Activated T-helper 1 cell treated with anti-CD3 and anti-CD28 coated beads, Interleukin-2, amount 50 U/mL, for 16 hours (primary cell): ENCODE data around the gene OPRD1.

ENCODE experiments used
- DNase-seq, 2 donors: peaks; one replicate each; pipeline ENCODE4 v3.0.0-alpha.2; 2020; ENCODE audit warnings: low read depth in 1 of 2, low spot score in 1 of 2

Gene OPRD1

DNA sequence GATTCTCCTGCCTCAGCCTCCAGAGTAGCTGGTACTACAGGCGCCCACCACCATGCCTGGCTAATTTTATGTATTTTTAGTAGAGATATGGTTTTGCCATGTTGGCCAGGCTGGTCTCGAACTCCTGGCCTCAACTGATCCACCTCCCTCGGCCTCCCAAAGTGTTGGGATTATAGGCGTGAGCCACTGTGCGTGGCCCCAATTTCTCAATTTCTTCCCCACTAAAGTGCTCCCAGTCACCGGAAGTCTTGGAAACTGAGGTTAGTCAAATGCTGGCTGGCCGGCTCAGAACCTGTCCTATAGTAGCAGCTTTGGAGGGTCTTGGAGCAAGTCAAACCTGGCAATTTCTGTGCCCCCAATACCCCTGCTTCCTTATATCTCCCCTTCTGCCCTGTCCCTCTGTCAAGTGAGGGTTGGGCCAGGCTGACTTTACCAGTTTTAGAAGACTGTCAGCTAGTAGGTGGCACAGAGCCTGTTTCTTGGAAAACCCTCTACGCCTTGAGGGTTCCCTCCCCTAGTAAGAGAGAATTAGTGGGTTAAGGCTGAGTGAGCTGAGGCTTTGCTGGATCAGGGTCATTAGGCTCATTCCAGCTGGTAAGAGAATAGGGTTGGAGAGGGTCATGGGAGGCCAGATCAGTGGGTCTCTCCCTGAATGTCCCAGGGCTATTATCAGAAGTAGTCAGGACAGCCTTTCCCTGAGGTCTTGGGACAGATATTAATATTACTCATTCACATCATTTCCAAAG, 94.1 kb downstream of the OPRD1 start:
- DNase-seq, result no peak

DNA sequence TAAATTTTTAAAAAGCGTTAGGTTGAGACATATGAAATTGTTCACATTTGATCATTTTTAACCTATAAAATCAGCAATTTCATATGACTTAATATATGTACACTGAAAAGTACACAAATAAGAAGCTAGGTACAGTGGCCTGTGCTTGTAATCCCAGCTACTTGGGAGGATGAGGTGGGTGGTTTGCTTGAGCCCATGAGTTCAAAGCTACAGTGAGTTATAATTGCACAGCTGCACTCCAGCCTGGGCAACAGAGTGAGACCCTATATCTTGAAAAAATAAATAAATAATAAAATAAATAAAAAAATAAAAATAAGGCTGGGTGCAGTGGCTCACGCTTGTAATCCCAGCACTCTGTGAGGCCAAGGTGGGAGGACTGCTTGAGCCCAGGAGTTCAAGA, 97.2 kb downstream of the OPRD1 start:
- no peak for DNase-seq

DNA sequence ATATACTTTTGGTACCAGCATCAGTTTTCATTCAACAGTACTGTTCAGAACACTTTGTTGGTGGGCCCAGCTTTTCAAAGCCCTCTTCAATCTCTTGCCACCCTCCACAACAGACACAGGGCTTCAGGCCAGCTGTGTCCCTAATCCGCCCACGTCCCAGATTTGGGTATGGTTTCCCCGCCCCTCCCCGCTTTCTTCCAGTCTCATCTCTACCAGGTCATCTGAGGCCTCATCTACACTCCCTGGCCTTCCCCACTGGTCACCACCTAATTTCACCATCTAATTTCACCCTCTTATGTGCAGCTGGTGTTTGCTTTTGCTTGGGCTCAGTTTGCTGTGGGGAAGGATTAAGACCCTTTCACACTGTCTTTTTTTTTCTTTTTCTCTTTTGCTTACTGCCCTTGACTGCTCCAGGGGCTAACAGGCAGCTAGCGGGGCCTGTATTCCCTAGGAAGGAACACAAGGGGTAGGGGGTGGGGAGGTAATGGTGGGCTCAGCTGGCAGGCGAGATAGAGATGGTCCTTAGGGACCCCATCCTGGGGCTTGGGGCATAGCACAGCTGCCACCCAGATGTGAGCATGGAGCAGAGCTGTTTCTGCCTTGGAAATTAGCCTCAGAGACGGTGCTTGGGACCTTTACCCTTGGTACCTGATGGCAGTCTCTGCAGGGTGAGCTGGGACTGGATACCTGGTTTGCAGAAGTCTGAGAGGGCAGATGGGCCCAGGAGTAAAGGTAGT, 98.6 kb downstream of the OPRD1 start:
- no peak for DNase-seq

DNA sequence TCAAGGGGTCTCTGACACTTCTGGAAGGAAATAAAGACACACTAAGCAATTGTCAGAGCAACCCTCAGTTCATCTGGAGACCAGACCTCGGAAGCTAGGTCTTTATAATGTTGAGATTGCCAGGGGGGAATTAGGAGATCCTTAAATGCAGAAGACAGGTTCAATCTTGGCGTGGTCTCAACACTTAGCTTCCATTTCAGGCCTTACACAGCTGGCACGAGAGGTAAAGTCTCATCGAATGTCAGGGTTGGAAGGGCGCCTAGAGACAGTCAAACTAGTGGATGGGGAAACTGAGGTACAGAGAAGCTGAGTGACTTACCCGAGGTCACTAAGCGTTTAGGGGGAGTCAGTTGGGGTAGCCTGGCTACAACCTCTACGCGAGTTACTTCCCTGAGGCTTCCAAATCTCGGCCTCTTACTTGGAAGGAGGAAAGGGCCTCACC, 101.8 kb downstream of the OPRD1 start:
- DNase-seq, result no peak

DNA sequence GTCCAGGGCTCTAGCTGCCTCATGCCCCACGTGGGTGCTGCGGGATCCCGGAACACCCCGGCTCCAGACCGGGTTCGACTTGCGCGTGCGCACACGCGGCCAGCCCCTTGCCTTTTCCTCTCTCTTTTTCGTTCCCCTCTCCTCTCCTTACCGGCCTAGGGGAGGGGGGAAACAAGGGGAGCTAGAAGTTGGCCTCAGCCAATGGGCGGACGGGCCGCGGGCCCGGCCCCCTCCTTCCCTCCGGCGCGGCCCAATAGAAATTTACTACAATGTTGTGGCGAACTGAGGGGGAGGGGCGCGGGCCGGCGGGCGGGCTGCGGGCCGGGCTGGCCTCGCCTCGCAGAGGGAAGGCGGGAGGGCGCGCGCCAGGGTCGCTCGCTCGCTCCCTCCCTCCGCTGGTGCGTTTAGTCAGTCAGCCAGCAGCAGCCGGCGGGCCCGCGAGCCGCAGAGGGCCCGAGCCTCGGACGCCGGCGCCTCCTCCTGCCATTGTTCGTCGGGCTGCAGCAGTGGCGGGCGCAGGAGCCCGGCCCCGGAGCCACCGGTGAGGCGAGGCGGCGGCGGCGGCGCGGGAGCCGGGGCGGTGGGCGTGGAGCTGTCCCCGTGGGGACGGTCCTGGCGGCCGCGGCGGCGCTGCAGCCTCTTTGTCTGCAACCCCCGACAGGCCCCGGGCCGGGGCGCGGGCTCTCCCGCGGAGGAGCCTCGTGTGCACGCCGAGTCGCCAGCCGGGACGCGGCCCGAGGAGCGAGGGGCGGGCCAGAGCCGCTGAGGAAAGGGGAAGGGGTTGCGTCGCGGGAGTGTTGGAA, 102.5 kb downstream of the OPRD1 start, which contains the start of gene EPB41:
TSS of gene EPB41 (plus strand) at position 342 of the 803 bp plus-strand sequence. CDS start 72,869 bp downstream, outside the sequence.
- peak; percentile 82 to 85 for DNase-seq

DNA sequence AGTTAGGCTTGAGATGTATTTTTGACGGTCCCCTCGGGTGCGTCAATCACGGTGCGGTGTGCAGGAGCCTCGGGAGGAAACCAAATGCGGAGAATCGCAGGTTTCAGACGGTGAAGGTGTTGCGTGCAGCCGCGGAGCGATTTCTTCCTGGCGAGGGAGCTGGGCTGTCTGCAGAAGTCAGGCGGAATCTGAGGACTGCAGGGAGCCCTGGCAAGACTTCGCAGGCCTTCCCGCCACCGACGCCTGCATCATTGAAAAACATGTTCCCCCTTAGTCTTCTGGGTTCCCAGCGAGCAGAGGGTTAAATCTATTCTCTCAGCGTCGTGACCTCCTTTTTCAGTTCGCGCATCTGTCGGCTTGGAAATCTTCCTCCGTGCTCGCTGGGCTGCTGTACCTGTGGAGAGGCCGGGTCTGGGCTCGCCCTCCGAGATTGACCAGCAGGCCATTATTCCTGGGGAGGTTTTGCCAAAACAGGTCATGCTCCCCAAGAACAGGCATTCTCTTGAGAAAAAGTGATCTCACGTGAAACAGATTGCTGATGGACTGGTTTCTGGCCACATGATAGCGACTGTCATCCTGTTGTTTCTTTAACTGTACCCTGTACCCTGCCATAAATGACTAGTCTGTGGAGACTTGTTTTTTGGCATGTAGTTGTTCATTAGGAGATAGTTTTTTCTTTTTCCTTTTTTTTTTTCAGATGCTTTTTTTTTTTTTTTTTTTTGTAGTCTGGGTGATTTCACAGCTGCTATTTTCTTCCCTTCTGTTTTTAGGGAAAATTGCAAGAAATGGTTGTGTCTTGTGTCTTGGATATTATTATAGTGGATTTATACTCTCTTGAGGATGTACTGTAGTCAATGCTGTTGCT, 103.3 kb downstream of the OPRD1 start:
- peak; percentile 13 to 23 for DNase-seq

DNA sequence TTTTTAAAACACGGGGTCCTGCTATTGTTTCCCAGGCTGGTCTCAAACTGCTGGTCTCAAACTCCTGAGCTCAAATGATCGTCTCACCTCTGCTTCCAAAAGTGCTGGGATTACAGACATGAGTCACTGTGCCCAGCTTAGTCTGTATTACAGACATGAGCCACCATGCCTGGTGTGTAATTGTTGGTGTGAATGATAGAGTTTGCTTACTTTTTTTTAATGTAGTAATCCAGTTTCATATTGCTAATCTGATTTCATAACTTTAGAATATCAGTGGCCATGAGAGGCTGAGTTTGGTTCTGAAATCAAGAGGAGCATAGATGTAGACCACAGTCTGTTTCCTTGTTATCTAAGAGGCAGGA, 105.8 kb downstream of the OPRD1 start:
- DNase-seq, result no peak
